Right cardiac atrium (tissue), 5 donors: ENCODE results near the gene TMC7. TPM values are rescaled to one million over a fixed set of nuclear protein-coding genes. Genes with fewer than 3 reads are reported as not detected.

Experiments
- ATAC-seq, 2 donors: fragments of 200-7000 bp; cut with Tn5 transposase; one replicate each; pipeline versions ENCODE4 v1.8.0 to v1.9.1; 2020; ENCODE audit warnings: moderate library complexity in 2 of 2, mild to moderate bottlenecking in 1 of 2
- DNase-seq, 3 donors: peaks; one replicate each; pipeline ENCODE4 v3.0.0-alpha.2; 2020
- H3K27ac ChIP-seq: one replicate; pipeline ENCODE4 v1.5.1; 2013; ENCODE audit warnings: mild to moderate bottlenecking, low read length, control low read depth, moderate library complexity
- H3K27me3 ChIP-seq: one replicate; pipeline ENCODE4 v1.6.1; 2013; ENCODE audit not compliant: control insufficient read depth, insufficient read depth
- H3K4me1 ChIP-seq: one replicate; pipeline ENCODE4 v1.6.1; 2013; ENCODE audit warnings: low read length; ENCODE audit not compliant: control insufficient read depth, insufficient read depth
- H3K4me3 ChIP-seq: one replicate; pipeline ENCODE4 v1.5.1; 2013; ENCODE audit warnings: low read length, control low read depth
- H3K9me3 ChIP-seq: one replicate; pipeline ENCODE4 v1.6.1; 2013; ENCODE audit warnings: low read length; ENCODE audit not compliant: control insufficient read depth
- WGBS: extraction: QIAGEN DNeasy Blood & Tissue Kit; methylation state at CpG from one replicate; pipeline ENCODE4 v1.1.7; 2013; 5-methylcytosine and 5-hydroxymethylcytosine counted together
- intact Hi-C, 4 donors: fragments of 100-400 bp; cut with DNase I; formaldehyde crosslinking; loops; one replicate each; pipeline versions ENCODE4 v1.11.0 to v1.14.0; 2022 to 2023
- polyA plus RNA-seq: library from polyadenylated mRNA; stranded (reverse); fragments of 200-250 nt; gene quantifications from one replicate; pipeline ENCODE4 v1.2.3, GENCODE V29; 2013
- total RNA-seq, 4 donors: library from RNA; stranded (reverse); fragmentation: NEBNext Ultra II Directional; extraction: Animal tissue kit (Norgen Biotek cat#: 25700); gene quantifications; one replicate each; pipeline ENCODE4 v1.2.1, GENCODE V29; 2021
- donor health status: healthy with polysubstance abuse.
- donor health status: DM: no; HTN: yes; CAD: no.
- donor health status: DM: no; HTN: no; CAD: no.
- donor health status: DM: no; HTN: yes; CAD: no; lungs with severe emphysema.
- donor health status: DM: yes; HTN: yes; CAD: no.

Gene TMC7
- total and polyA plus RNA-seq, 5 donors, result 0.44 to 0.84 (median 0.58) TPM

DNA sequence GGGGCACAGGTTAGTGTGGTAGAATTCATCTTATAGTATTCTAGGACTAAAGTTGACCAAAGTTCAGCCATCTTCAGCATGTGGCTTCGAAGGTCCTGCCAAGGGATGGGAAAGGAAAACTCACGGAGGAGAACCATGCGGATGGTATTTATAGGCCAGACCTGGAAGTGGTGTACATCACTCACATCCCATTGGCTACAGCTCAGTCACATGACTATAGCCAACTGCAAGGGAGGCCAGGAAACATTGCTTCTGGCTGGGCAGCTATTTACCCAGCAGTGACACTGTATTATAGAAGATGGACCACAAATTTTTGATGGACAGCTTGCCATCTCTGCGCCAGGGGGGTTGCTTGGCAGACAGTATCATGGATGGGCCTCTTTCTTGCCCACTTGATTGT, 48.0 kb downstream of the TMC7 start:
- WGBS, result 70% methylated on average over 4 of the region's 4 CpGs
- no peaks in the 10 kb centered on the region for H3K9me3 ChIP-seq
- H3K27ac ChIP-seq, result no peak overlapping the region
- no peaks in the 10 kb centered on the region for H3K27me3 ChIP-seq
- intact Hi-C loops, result no loop called here
- DNase-seq, result no peak
- no peaks in the 10 kb centered on the region for H3K4me1 ChIP-seq
- ATAC-seq, result no peak
- H3K4me3 ChIP-seq, result no peak overlapping the region

DNA sequence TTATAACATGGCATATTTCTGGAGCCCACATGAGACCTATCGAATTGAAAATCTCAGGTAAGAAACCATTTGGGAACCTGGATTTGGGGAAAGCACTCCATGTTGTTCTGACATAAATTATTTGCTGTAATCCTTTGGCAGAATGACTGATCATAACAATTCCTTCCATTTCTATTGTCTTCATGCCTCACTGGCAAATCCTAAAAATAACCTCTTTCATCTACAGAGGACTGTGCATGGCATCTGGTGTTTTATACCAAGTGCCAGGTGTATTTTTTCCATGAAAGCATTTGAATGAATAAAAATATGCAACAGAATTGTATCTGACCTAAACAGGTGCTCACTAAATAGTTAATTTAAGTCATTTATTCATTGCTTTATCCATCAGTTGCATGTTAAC, 50.0 kb downstream of the TMC7 start:
- WGBS, result 91% methylated on average over 1 of the region's 1 CpG
- ATAC-seq, result no peak
- Histone ChIP-seq H3K9me3 (no peaks in the 10 kb centered on the region), H3K4me3 (no peak overlapping the region), H3K27me3 (no peaks in the 10 kb centered on the region), H3K4me1 (no peaks in the 10 kb centered on the region), H3K27ac (no peak overlapping the region)
- intact Hi-C loops, result no loop called here
- no peak for DNase-seq

DNA sequence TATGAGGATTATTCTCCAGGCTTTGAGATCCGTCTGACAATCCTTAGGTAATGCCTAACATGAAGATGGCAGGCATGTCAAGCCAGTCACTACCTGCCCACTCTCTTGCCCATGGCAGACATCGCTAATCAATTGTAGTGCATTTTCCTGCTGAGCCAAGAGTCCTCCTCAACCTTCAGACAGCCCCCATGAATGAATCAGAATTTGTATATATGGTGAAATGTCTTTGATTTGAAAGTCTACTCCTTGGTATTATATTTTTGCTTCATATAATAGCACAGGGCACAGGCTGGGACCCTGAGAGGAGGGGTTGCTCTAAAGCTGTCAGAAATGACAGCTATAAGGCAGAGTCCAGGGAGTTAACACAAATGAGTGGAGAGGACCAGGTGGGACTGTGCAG, 56.7 kb downstream of the TMC7 start:
- H3K4me1 ChIP-seq, result no peaks in the 10 kb centered on the region
- WGBS, result 90% methylated on average over 2 of the region's 2 CpGs
- H3K27ac ChIP-seq, result no peak overlapping the region
- intact Hi-C loops, result no loop called here
- ATAC-seq, result no peak
- no peak overlapping the region for H3K4me3 ChIP-seq
- no peaks in the 10 kb centered on the region for H3K9me3 ChIP-seq
- no peak for DNase-seq
- H3K27me3 ChIP-seq, result no peaks in the 10 kb centered on the region

GRCh38 chr16:19044769-19045168, 61.0 kb downstream of the TMC7 start:
- H3K27ac ChIP-seq, result no peak overlapping the region
- 92% methylated on average over 11 of the region's 11 CpGs for WGBS

GRCh38 chr16:19046062-19046461, 62.3 kb downstream of the TMC7 start:
- ATAC-seq, result no peak
- 93% methylated on average over 2 of the region's 2 CpGs for WGBS

More at GRCh38 chr16:19044769-19045168, 61.0 kb downstream of the TMC7 start:
- ATAC-seq (no peak), DNase-seq (no peak)
- no peaks in the 10 kb centered on the region for H3K9me3 ChIP-seq
- no peak overlapping the region for H3K4me3 ChIP-seq
- no peaks in the 10 kb centered on the region for H3K4me1 ChIP-seq
- intact Hi-C loops, result no loop called here
- no peaks in the 10 kb centered on the region for H3K27me3 ChIP-seq

DNA sequence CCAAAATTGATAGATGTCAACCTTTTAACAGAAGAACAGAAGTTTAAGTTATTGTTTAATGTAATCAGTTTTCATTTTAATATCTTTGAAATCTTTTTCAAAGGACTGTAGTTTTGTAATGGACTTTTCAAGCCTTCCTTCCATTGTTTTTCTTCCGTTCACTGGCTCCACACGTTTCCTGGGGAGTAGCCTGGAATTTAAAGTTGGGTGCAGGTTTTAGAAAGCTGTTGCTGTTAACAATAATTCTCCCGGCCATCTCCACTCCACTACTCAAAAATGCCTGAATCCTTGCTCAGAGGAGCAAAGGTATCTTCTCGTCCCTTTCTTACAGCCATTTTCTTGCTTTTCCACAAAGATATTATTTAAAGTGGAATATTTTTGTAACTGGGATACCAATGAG, 79.0 kb downstream of the TMC7 start:
- Histone ChIP-seq H3K27me3 (no peaks in the 10 kb centered on the region), H3K9me3 (no peaks in the 10 kb centered on the region), H3K4me3 (no peak overlapping the region), H3K4me1 (no peaks in the 10 kb centered on the region), H3K27ac (no peak overlapping the region)
- no peak for ATAC-seq
- DNase-seq, result no peak
- WGBS, result 53% methylated on average over 4 of the region's 4 CpGs
- intact Hi-C loops, result loop anchor here in 1 of 4 donors (10.0 kb wide), 1 partner anchor 258 kb away; the partner anchor contains the start of gene ARL6IP1

More at GRCh38 chr16:19046062-19046461, 62.3 kb downstream of the TMC7 start:
- H3K27me3 ChIP-seq, result no peaks in the 10 kb centered on the region
- H3K4me1 ChIP-seq, result no peaks in the 10 kb centered on the region
- no peak for DNase-seq
- no peak overlapping the region for H3K27ac ChIP-seq
- H3K4me3 ChIP-seq, result no peak overlapping the region
- H3K9me3 ChIP-seq, result no peaks in the 10 kb centered on the region
- intact Hi-C loops, result no loop called here

- 64% methylated on average over 9 of the region's 9 CpGs for WGBS
- ATAC-seq, result no peak
Measured at GRCh38 chr16:19066988-19067348, 83.2 kb downstream of the TMC7 start.

GRCh38 chr16:19067349-19068236, 83.9 kb downstream of the TMC7 start, which contains the start of gene COQ7:
Gene COQ7, plus strand, starts transcription at chr16:19067614. Its CDS starts 51 bp downstream, at chr16:19067665.
- DNase-seq (peak; percentile 99), ATAC-seq (peak; percentile 98 to 99)
- WGBS, result under 1% methylated on average over 68 of the region's 68 CpGs
- Histone ChIP-seq H3K9me3 (no peaks in the 10 kb centered on the region), H3K4me3 (peak within 1 kb of the TSS; percentile 65), H3K27me3 (no peaks in the 10 kb centered on the region), H3K27ac (peak within 1 kb of the TSS; percentile 97), H3K4me1 (no peaks in the 10 kb centered on the region)
- intact Hi-C loops, result loop anchor here in 1 of 4 donors (5.0 to 10.0 kb wide), 2 partner anchors 85 to 263 kb away; partner anchors contain the start of genes ARL6IP1 and TMC7

More at GRCh38 chr16:19066988-19067348, 83.2 kb downstream of the TMC7 start:
- Histone ChIP-seq H3K4me3 (peak overlapping the region; percentile 46), H3K27ac (peak overlapping the region; percentile 75), H3K9me3 (no peaks in the 10 kb centered on the region), H3K4me1 (no peaks in the 10 kb centered on the region), H3K27me3 (no peaks in the 10 kb centered on the region)
- intact Hi-C loops, result loop anchor here in 1 of 4 donors (5.0 to 10.0 kb wide), 2 partner anchors 85 to 262 kb away; partner anchors contain the start of genes ARL6IP1 and TMC7
- DNase-seq, result no peak

DNA sequence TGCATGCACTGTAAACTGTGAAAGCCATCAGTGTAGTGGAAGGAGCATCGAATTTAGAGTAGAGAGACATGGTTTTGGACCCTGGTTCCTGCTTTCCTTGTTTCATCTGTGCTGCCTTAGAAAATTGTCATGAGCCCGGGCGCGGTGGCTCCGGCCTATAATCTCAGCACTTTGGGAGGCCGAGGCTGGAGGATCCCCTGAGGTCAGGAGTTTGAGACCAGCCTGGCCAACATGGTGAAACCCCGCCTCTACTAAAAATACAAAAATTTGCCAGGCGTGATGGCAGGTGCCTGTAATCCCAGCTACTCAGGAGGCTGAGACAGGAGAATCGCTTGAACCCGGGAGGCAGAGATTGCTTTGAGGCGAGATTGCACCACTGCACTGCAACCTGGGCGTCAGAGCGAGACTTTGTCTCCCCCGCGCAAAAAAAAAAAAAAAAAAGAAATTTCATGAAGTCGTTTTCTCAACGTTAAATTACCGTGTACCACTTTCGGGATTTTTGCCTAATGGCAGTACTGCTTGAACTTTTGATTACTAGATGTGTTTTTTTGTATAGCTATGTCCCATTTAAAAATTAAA, 84.6 kb downstream of the TMC7 start:
- no peaks in the 10 kb centered on the region for H3K9me3 ChIP-seq
- ATAC-seq, result no peak
- no peaks in the 10 kb centered on the region for H3K4me1 ChIP-seq
- no peaks in the 10 kb centered on the region for H3K27me3 ChIP-seq
- H3K27ac ChIP-seq, result peak overlapping the region; percentile 97
- H3K4me3 ChIP-seq, result peak overlapping the region; percentile 65
- no peak for DNase-seq
- 40% methylated on average over 19 of the region's 19 CpGs for WGBS
- intact Hi-C loops, result loop anchor here in 1 of 4 donors (5.0 to 10.0 kb wide), 2 partner anchors 86 to 264 kb away; partner anchors contain the start of genes ARL6IP1 and TMC7

DNA sequence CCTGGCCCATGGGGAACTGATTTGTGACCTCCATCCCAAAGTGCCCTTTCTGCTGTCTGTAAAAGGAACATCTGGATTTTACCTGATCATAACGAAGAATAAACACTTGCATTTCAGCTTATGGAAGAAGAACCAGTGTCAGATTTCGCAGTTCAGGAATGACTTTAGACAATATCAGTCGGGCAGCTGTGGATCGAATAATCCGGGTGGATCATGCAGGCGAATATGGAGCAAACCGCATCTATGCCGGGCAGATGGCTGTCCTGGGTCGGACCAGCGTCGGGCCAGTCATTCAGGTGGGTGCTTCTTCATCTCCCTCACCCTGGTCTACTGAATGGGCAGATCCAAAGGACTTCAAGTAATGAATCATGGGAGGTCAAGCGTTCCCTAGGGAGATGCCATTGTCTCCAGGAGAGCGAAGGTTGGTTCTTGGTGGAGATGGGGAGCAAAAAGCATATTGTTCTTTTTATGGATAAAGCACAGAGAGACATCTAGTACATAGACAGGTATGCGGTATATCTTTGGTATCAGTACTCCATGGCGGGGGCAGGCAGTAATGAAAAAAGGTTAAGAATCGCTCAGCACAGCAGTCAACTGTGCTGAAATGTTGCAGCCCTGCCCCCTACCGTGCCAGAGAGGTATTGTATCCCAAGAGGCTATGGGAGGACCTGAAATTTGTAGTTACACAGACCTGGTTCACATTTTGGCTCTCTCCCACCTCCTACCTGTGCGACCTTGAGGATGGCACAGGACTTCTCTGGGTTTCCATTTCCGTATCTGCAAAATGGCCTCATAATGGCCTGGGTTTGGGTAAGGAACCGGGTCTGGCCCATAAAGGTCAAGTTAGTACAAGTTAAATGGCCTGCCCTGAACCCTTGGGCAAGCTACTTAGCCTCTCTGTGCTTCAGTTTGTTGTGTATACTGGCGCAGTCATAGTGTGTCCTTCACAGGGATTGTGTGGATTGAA, 88.4 kb downstream of the TMC7 start:
- no peaks in the 10 kb centered on the region for H3K4me1 ChIP-seq

More for the DNA sequence above, 88.4 kb downstream of the TMC7 start:
- H3K4me3 ChIP-seq, result no peak overlapping the region
- no peak for ATAC-seq
- H3K27me3 ChIP-seq, result no peaks in the 10 kb centered on the region
- WGBS, result 78% methylated on average over 21 of the region's 21 CpGs
- H3K9me3 ChIP-seq, result no peaks in the 10 kb centered on the region
- intact Hi-C loops, result no loop called here
- no peak overlapping the region for H3K27ac ChIP-seq
- peak; percentile 48 to 67 (median 66) for DNase-seq
